Epithelial cell of esophagus (primary cell): Measurements from ENCODE around the gene GDNF.

Experiments
- DNase-seq: peaks from one replicate; pipeline ENCODE4 v3.0.0; 2010; ENCODE audit warnings: low read depth
- H3K4me3 ChIP-seq: 2 replicates; pipeline ENCODE4 v1.5.1; 2011; ENCODE audit warnings: mild to moderate bottlenecking, low read length, control low read depth
- TF ChIP-seq, protein P1 (sequence below): IDR thresholded peaks from 2 replicates; pipeline ENCODE4 v1.5.1; 2011; ENCODE audit warnings: low read depth, mild to moderate bottlenecking, low read length, control low read depth, inconsistent platforms; ENCODE audit not compliant: insufficient read depth; ENCODE audit errors: missing control alignments

The GDNF gene

DNA sequence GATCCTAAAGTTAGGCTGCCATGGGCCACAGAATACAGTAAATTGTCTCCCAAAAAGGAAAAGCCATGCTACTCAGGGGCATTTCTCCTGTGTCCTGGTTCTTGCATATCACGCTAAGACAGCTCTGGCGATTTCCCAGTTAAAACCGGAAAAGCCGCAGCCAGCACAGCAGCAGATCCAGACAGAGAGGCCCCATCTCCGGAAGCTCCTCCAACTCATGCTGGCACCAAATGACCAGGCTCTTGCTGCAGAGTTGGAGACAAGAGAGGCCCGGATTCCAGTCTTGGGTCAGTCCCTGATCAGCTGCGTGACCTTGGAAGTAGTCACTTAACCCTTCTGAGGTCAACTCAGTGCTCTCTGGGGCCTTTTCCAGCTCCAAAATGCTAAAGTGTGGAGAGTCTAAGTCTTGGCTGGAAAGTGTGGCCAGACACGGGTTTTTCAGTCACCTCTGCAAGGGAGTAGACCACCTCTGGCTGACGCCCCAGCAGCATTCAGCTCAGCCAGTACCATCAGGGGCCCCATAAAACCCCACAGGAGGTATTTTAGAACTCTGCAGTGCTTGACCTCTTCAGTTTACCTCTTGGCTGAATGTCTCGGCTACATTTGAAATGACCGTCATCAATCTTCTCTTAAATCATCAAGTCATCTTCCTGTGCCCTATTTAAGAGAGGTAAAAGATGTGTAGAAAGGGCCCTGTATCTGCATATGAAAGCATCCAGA lies 16.2 kb downstream of the GDNF start:
- TF ChIP-seq, protein P1, sequence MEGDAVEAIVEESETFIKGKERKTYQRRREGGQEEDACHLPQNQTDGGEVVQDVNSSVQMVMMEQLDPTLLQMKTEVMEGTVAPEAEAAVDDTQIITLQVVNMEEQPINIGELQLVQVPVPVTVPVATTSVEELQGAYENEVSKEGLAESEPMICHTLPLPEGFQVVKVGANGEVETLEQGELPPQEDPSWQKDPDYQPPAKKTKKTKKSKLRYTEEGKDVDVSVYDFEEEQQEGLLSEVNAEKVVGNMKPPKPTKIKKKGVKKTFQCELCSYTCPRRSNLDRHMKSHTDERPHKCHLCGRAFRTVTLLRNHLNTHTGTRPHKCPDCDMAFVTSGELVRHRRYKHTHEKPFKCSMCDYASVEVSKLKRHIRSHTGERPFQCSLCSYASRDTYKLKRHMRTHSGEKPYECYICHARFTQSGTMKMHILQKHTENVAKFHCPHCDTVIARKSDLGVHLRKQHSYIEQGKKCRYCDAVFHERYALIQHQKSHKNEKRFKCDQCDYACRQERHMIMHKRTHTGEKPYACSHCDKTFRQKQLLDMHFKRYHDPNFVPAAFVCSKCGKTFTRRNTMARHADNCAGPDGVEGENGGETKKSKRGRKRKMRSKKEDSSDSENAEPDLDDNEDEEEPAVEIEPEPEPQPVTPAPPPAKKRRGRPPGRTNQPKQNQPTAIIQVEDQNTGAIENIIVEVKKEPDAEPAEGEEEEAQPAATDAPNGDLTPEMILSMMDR: no peak
- H3K4me3 ChIP-seq: no peak overlapping the region
- no peak for DNase-seq

DNA sequence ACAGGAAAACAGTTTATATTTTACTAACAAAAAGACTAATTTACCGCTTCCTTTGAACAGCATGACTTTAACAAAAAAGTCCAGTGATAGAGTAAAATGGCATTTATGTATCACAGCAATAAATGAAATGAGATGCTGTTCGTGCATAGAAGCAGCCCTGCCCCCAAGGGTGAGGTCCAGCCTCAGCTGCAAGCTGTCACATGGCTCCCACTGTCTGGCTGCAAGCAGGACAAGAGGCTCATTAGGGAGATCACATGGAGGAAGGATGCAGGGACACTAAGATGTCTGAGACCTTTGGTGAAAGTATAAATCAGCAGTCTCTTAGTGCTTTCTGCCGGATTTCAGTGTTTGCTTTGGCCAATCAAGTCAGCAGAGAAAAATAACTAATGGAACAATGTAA lies 23.0 kb downstream of the GDNF start:
- TF ChIP-seq, protein P1: no peak
- no peak for DNase-seq
- no peak overlapping the region for H3K4me3 ChIP-seq

DNA sequence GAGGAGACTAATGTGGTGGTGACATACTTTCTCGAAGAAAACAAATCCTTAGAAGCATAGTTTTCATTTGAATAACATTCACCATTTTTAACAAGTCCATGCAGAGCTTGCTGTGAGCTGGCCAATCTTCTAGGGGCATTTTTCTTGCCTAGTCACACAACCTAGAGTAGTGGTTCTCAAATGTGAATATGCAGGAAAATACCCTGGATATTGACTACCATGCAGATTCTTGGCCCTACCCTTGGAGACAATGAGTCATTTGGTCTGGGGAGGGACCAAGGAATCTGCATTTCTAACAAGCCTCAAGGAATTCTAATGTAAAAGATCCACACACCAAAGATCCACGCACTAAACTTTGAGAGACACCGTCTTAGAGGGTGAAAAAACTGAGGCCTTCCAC lies 23.5 kb downstream of the GDNF start:
- peak; percentile 62 for DNase-seq
- H3K4me3 ChIP-seq: no peak overlapping the region
- TF ChIP-seq, protein P1: no peak

DNA sequence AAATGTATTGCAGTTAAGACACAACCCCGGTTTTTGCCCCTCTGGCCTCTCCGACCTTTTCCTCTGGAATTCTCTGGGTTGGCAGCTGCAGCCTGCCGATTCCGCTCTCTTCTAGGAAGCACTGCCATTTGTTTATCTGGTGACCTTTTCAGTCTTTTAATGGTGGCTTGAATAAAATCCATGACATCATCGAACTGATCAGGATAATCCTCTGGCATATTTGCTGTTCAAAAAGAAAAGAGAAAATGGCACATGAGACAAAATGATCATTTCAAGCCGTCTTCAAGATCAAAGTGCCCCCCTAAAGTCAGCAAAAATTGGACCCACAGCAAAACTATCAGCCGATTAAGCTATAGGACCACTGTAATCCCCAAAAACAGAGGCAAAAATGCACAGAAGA lies 23.9 kb downstream of the GDNF start:
- no peak overlapping the region for H3K4me3 ChIP-seq
- no peak for DNase-seq
- TF ChIP-seq, protein P1: no peak

DNA sequence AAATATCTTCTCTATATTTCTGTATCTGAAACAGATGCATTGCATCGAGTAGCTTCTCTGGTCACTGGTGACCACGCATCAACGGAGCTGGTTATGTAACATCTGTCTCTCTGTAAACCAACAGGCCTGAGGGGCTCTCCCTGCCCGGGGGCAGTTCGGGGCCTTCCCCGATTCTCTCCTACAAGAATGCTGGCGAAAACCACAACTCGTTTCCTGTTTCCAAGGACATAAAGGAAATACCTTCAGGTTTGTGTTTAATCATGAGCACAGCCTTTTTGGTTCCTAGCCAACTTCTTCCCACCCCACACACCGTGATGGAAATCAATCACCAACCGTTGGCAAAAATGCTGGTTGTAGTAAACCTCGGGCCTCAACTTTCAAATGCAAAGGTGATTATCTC lies 25.1 kb downstream of the GDNF start:
- TF ChIP-seq, protein P1: no peak
- H3K4me3 ChIP-seq: no peak overlapping the region
- peak; percentile 81 for DNase-seq

DNA sequence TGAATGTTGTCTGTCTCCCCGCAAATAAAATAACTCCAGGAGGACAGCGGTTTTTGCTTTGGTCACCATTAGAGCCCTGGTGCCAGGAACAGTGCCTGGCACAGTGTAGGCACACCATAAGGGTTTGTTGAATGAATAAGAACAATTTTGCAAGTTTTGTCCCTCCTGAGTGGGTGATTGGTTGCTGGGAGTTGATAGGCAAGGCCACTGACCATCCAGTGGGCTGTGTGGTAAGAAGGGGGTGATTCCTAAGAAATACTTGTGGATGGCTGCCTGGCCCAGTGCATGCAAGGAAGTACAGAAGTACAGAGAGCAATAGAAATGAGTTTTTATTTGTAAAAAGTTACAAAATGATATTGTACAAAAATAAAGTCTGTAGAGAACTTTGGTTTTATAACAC lies 27.5 kb downstream of the GDNF start:
- no peak for DNase-seq
- no peak overlapping the region for H3K4me3 ChIP-seq
- TF ChIP-seq, protein P1: no peak

DNA sequence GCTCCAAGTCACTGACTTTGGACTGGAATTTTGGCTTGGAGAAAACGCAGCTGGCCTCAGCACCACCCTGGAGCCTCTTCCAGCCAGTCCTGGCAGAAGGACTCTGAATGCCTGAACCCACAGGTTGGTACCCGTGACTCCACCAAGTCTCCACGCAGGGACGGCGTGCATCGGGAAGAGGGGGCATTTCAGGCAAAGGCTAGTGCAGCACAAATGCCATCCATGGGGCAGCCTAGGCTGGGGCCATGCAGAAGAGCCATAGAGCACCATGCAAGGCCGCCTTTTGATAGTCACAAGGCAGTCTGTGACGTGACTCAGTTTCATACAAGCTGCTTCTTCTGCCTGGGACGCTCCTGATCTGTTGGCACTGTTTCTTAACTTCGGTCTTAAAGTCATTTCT lies 28.0 kb downstream of the GDNF start:
- H3K4me3 ChIP-seq: no peak overlapping the region
- no peak for DNase-seq
- TF ChIP-seq, protein P1: no peak
